HG03571 (cell line): ENCODE results near the gene TMEM214.
"Not testable (repeated sequence)": the region's sequence is repeated elsewhere in the genome, so short reads cannot be mapped to it uniquely, and the experiment has no call there.

Source experiments
- ATAC-seq: cut with Tn5 transposase; IDR thresholded peaks from one replicate; pipeline ENCODE4 v1.9.1; 2021; ENCODE audit not compliant: unreplicated experiment

Gene TMEM214

DNA sequence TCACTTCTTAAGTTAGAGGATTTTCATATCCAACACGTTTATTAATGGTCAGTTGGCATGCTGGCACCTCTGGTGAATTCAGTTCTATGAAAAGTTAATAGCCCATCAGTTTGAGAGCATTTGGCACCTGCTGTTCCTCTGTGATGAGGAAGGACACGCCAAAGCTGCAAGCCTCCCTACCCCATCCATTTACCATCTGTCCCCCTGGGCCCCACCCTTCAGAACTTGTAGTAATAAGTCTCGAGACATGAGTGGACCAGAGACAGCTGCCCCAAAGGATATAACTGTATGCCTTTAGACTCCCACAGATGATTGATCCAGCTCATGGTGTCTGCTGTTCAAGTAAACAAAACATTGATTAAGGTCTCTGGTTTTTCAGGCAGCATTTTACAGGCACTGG is 32.4 kb downstream of the TMEM214 start:
- ATAC-seq: no peak

GRCh38 chr2:27067385-27067784 is 34.6 kb downstream of the TMEM214 start:
- no peak for ATAC-seq

DNA sequence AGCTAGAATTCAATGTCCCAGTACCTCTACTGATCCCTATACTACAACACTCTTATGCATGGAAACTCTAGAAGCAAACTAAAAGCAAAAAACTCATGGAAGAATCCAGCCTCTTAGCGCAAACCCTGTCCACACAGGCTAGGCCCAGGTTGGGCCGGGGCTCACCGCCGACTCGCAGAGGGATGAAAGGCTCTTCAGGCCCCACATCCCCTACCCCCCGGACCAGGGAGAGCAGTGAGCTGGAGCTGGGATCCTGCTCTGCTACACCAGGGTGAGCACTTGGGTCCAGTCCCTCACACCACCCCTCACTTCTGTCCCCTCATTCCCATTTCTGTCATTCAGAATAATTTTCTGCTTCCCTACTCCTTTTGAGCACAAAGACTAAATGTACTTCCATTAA is 36.7 kb downstream of the TMEM214 start:
- ATAC-seq: no peak

GRCh38 chr2:27069961-27070618 is 37.3 kb downstream of the TMEM214 start:
- ATAC-seq: no peak

GRCh38 chr2:27070653-27071276 is 38.0 kb downstream of the TMEM214 start:
- ATAC-seq: peak; percentile 3

DNA sequence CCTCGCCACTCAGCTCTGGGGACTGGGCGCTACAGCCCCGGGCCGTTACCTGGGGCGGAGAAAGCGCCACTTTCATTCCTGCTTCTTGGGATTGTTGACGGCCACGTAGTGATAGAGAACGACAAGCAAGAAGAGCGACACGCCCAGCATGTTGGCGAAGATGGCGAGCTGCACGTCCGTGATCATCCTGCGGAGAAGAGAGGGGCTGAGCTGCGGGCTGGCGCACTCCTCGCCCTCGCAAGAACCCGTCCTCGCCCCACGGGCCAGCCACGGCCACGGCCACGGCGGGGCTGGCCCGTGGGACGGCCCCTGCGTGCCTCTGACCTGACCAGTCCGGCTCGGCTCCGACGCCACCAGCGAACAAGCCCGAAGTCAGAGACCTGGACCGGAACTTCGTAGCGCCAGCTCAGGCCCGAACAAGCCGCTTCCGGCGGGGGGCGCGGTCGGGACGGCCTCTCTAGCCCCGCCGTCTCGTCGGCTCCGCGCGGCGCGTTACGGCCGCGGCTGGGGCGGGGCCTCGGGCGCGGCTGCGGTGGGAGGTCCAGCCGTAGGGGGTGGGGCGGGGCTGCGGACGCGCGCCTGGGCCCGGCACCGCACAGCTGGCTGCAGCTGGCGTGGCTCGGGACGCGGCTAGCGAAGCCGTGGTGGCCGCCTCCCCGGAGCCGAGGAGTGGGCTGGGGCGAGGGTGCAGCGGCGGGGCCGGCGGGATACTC is 38.7 kb downstream of the TMEM214 start, which contains the start of gene OST4:
OST4 (minus strand) TSS at position 378 of the 713 bp plus-strand sequence.
- ATAC-seq: peak; percentile 87

DNA sequence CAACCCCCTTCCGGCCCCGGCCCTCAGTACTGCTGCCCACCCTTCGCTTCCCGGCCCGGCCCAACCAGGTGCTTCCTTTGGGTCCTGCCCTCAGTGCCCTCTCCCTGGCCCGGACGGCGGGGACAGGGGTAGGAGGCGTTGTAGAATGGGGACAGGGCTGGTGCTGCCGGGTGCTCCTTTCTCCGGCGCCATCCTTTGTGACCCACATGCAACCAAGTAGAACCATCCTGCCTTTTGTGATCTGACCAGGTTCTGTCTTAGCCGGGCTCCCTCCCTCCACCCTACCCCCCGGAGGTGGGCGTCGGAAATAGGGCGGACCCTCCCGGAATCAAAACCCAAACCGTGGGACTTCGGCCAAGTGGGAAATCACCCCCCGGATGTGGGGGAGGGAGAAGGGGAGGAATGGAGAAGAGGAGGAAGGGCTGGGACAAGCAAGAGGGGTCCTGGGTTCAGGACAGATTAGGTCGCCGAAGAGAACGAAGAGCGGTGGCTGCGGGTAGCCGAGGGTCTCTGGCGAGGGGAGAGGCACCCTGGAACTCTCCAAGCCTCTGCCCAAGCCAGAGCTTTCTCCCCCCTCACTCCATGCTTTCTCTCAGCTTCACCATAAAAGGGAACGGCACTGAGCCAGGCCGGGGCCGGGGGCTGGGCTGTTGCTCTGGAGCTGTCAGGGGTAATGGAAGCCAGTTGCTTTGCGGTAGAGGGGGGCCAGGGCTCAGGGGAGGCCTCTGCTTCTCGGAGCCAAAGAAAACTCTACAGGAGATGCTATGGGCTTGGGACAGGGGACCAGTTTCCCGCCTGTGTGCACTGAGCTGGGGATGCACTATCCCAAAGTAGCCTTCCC is 39.4 kb downstream of the TMEM214 start:
- ATAC-seq: no peak

GRCh38 chr2:27072920-27073319 is 40.2 kb downstream of the TMEM214 start:
- no peak for ATAC-seq

DNA sequence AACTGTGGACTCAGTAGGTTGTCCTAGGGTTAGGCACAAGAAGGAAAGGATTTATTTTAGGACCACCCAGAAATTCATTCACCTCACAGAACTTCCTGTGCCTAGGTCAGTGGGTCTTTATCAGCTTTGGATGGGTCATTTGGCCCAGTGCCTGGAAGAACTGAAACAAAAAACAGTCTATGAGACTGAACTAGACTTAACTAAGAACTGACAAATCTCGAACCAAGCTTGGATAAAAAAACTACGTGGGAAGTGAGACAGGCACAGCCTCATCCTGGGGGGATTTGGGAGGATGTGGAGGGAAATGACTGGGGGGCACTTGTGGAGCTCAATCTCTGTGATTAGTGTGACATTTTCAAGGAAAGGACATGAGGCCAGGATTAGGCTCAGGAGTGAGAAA is 41.0 kb downstream of the TMEM214 start:
- no peak for ATAC-seq

GRCh38 chr2:27074738-27075565 is 42.2 kb downstream of the TMEM214 start:
- no peak for ATAC-seq

DNA sequence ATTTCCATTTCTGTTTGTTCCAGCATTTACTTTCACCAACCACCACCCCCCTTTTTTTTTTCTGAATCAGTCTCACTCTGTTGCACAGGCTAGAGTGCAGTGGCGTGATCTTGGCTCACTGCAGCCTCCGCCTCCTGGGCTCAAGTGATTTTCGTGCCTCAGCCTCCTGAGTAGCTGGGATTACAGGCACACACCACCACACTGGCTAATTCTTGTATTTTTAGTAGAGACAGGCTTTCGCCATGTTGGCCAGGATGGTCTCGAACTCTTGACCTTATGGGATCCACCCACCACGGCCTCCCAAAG is 42.8 kb downstream of the TMEM214 start:
- ATAC-seq: not testable (repeated sequence)

GRCh38 chr2:27076323-27076722 is 43.6 kb downstream of the TMEM214 start:
- no peak for ATAC-seq

DNA sequence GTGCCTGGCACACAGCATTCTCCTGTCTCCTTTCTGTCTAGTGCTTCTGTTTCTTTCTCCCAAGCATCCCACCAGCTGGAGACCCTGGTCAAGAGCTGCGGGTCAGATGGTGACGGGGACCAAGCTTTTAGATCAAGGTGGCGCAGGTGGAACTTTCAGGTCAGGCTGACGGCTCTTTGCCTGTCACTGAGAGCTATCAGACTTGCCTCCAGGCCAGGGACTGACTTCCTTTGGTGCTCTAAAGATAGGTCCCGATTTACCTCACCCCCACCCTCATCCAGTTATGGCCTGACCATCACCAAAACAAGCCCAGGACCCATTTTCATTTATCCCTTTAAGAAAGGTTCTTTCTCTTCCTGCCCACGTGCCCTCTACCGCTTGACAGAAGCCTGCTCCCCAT is 44.5 kb downstream of the TMEM214 start:
- ATAC-seq: no peak

- no peak for ATAC-seq
Measured at GRCh38 chr2:27078267-27079194, 45.8 kb downstream of the TMEM214 start, which contains the start of gene EMILIN1. Gene EMILIN1 (plus strand): TSS chr2:27078615. CDS start chr2:27079066, 451 bp downstream.

DNA sequence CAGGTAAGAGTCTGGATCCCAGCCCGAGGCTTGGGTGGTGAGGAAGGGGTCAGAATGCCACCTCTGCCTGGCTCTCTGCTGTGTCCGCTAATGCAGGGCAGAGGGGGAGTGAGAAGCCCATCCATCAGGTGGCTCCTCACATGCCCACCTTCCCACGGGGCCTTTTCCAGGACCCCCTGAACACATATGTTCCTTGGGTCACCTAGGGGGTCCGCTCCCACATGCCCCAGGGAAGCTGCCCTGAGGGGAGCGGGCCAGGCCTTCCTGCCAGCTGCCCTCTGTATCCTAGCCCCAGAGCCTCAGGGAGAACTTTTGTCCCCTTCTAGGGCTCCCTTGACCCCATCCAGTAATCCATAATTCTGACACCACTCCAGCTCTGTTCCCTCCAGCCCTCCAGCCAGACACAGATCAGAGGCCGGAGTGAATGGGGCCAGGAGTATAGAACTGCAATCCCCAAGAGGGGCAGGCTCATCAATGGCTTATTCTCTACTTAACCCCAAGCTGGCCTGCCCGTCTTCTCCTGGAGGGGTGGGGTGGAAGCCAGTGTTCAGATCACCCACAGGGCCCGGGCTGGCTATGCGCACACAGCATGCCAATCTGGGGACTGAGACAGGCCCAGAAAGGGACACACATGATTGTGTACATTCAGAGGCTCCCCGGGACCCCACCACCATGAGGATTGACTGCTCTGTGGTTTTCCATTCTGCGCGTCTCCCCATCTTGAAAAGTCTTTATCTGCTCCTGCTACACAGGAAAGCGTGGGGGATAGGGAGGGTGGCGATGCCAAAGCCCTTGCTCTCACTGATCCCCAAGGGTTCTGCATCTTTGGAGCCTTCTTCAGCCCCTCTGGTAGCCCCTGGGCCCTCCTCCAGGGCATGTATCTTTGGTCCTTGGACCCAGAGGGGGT is 46.7 kb downstream of the TMEM214 start:
- ATAC-seq: no peak

- ATAC-seq: no peak
Measured at GRCh38 chr2:27080140-27080469, 47.3 kb downstream of the TMEM214 start.

GRCh38 chr2:27080603-27080936 is 47.8 kb downstream of the TMEM214 start:
- no peak for ATAC-seq

DNA sequence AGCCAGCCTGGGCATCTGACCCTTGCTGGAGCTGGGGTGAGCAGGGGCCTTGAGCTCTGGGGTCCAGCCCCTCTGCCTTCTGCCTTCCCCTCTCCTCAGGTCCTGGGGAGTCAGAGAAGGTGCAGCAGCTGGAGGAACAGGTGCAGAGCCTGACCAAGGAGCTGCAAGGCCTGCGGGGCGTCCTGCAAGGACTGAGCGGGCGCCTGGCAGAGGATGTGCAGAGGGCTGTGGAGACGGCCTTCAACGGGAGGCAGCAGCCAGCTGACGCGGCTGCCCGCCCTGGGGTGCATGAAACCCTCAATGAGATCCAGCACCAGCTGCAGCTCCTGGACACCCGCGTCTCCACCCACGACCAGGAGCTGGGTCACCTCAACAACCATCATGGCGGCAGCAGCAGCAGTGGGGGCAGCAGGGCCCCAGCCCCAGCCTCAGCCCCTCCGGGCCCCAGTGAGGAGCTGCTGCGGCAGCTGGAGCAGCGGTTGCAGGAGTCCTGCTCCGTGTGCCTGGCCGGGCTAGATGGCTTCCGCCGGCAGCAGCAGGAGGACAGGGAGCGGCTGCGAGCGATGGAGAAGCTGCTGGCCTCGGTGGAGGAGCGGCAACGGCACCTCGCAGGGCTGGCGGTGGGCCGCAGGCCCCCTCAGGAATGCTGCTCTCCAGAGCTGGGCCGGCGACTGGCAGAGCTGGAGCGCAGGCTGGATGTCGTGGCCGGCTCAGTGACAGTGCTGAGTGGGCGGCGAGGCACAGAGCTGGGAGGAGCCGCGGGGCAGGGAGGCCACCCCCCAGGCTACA is 49.4 kb downstream of the TMEM214 start:
- ATAC-seq: no peak
